Measurements from ENCODE around the gene SLC7A5. TPM values are rescaled to one million over a fixed set of nuclear protein-coding genes. Genes with fewer than 3 reads are reported as not detected.

SLC7A5 gene
- total RNA-seq, 1 donor from 2014 or later = 42.2 TPM

GRCh38 chr16:87836346-87836843 lies 32.9 kb downstream of the SLC7A5 start:
- TF ChIP-seq, protein P1, sequence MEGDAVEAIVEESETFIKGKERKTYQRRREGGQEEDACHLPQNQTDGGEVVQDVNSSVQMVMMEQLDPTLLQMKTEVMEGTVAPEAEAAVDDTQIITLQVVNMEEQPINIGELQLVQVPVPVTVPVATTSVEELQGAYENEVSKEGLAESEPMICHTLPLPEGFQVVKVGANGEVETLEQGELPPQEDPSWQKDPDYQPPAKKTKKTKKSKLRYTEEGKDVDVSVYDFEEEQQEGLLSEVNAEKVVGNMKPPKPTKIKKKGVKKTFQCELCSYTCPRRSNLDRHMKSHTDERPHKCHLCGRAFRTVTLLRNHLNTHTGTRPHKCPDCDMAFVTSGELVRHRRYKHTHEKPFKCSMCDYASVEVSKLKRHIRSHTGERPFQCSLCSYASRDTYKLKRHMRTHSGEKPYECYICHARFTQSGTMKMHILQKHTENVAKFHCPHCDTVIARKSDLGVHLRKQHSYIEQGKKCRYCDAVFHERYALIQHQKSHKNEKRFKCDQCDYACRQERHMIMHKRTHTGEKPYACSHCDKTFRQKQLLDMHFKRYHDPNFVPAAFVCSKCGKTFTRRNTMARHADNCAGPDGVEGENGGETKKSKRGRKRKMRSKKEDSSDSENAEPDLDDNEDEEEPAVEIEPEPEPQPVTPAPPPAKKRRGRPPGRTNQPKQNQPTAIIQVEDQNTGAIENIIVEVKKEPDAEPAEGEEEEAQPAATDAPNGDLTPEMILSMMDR (IDR thresholded peaks at IDR 0.05; ENCODE audit: unreplicated experiment) = no peak
- H3K4me3 Mint-ChIP-seq (ENCODE audit: low read depth) = no peak overlapping the region
- H3K4me1 Mint-ChIP-seq (ENCODE audit: low read depth) = no peaks in the 10 kb centered on the region
- peaks cover 4% of the 10 kb centered on the region for H3K36me3 Mint-ChIP-seq (ENCODE audit: insufficient read depth)
- H3K27me3 Mint-ChIP-seq = no peaks in the 10 kb centered on the region
- H3K9me3 Mint-ChIP-seq (ENCODE audit: low read depth) = no peaks in the 10 kb centered on the region
- no peak for DNase-seq (ENCODE audit: low spot score, unreplicated experiment)
- H3K27ac Mint-ChIP-seq = no peak overlapping the region

GRCh38 chr16:87835882-87836331 lies 33.4 kb downstream of the SLC7A5 start:
- Mint-ChIP-seq H3K27me3 (no peaks in the 10 kb centered on the region), H3K36me3 (ENCODE audit: insufficient read depth) (peaks cover 4% of the 10 kb centered on the region), H3K27ac (no peak overlapping the region), H3K4me3 (ENCODE audit: low read depth) (no peak overlapping the region), H3K9me3 (ENCODE audit: low read depth) (no peaks in the 10 kb centered on the region), H3K4me1 (ENCODE audit: low read depth) (no peaks in the 10 kb centered on the region)
- DNase-seq (ENCODE audit: low spot score, unreplicated experiment) = no peak
- TF ChIP-seq, protein P1 (IDR thresholded peaks at IDR 0.05; ENCODE audit: unreplicated experiment) = no peak

DNA sequence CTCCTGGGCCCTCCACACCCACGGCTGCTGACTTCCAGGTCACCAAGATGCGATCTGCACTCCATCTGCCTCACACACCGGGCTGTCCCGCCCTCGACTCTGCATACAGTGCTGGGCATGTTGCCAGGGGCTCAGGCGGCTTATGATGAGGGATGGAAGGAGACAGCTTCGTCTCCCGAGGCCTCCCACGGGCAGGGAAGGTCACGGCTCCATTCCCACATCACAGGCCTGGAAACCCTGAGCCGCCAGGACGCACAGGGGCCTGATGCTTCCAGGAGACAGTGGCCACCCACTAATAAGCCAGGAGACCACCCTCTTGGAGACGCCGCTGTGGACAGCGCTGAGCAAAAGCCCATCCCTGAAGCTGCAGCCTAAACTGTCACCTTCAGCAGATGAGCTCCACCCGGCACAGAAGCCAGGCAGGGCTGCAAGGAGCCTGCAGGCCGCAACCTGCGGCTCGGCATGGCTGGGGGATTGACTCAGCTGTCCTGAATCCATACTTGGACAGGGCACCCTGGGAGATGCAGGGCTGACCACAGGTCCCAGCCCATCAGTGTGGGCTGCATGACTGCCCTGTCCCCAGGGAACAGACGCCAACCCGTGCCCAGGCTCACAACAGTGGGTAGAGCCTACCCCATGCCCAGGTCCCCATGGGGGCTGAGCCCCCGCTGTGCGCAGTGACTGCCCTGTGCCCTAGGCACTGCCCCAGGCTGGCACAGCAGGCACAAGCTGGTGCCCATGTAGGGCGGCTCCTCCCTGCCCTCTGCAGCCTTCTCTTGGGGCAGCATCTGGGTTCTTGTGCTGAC lies 34.4 kb downstream of the SLC7A5 start:
- H3K4me3 Mint-ChIP-seq (ENCODE audit: low read depth) = no peak overlapping the region
- TF ChIP-seq, protein P1 (IDR thresholded peaks at IDR 0.05; ENCODE audit: unreplicated experiment) = no peak
- peaks cover 3% of the 10 kb centered on the region for H3K4me1 Mint-ChIP-seq (ENCODE audit: low read depth)
- H3K27ac Mint-ChIP-seq = no peak overlapping the region
- no peaks in the 10 kb centered on the region for H3K27me3 Mint-ChIP-seq
- H3K9me3 Mint-ChIP-seq (ENCODE audit: low read depth) = no peaks in the 10 kb centered on the region
- peaks cover 5% of the 10 kb centered on the region for H3K36me3 Mint-ChIP-seq (ENCODE audit: insufficient read depth)
- DNase-seq (ENCODE audit: low spot score, unreplicated experiment) = no peak

GRCh38 chr16:87834005-87834667 lies 35.2 kb downstream of the SLC7A5 start:
- no peaks in the 10 kb centered on the region for H3K27me3 Mint-ChIP-seq
- H3K36me3 Mint-ChIP-seq (ENCODE audit: insufficient read depth) = peaks cover 5% of the 10 kb centered on the region
- no peaks in the 10 kb centered on the region for H3K9me3 Mint-ChIP-seq (ENCODE audit: low read depth)
- no peak overlapping the region for H3K27ac Mint-ChIP-seq
- TF ChIP-seq, protein P1 (IDR thresholded peaks at IDR 0.05; ENCODE audit: unreplicated experiment) = no peak
- H3K4me3 Mint-ChIP-seq (ENCODE audit: low read depth) = no peak overlapping the region
- peaks cover 3% of the 10 kb centered on the region for H3K4me1 Mint-ChIP-seq (ENCODE audit: low read depth)
- no peak for DNase-seq (ENCODE audit: low spot score, unreplicated experiment)

DNA sequence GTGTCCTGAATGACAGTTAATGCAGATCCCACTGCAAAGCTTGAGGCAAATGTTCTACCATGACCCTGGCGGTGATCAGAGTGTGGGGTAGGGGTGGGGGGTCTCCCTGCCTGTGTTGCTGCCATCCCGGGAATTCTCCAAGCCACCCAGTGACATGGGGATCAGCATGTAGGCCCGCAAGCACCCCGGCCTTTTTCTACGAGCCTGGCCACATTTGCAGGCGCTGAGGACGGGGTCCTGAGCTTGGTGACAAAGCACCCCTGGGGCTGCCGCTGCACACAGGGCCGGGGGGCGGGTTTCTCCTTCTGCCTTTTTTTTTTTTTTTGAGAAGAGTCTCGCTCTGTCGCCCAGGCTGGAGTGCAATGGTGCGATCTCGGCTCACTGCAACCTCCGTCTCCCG lies 35.8 kb downstream of the SLC7A5 start:
- Mint-ChIP-seq H3K27me3 (no peaks in the 10 kb centered on the region), H3K27ac (no peak overlapping the region), H3K4me3 (ENCODE audit: low read depth) (no peak overlapping the region), H3K36me3 (ENCODE audit: insufficient read depth) (peaks cover 5% of the 10 kb centered on the region), H3K9me3 (ENCODE audit: low read depth) (no peaks in the 10 kb centered on the region), H3K4me1 (ENCODE audit: low read depth) (peaks cover 3% of the 10 kb centered on the region)
- DNase-seq (ENCODE audit: low spot score, unreplicated experiment) = no peak
- TF ChIP-seq, protein P1 (IDR thresholded peaks at IDR 0.05; ENCODE audit: unreplicated experiment) = no peak

Data from progenitor cell of endocrine pancreas (in vitro differentiated cells).